ENCODE measurements around the gene GALNT13. TPM values are rescaled to one million over a fixed set of nuclear protein-coding genes. Genes with fewer than 3 reads are reported as not detected.

Gene GALNT13
- total and polyA plus RNA-seq, 2 experiments from 2014 or later, result 1.3 to 3.1 TPM

DNA sequence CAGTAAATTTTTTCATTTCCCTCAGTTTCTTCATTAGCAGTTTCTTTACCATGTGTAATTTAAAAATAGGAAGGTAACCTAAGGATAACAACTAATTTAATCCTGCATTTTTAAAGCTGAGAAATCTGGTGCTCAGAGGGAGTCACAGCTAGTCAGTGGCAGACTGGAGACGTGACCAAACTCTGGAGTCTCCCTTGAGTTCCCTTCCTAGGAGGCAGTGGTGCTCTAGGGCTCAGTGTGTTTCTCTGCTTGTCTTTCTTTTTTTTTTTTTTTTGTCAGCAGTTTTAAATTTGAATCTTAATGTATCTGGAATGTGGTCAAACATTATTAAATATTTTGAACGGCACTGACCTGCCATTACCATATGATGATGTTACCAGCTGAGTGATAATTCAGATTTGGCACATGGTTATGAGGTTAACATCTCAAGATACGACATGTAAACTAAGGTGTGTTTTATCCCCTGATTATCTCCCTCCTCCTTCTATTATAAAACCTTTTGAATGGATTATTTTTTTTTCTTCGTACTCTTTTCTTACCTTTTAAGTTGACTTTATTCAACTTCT lies 226.2 kb downstream of the GALNT13 start:
- no peaks in the 10 kb centered on the region for H3K4me1 ChIP-seq (ENCODE audit: low read depth)
- no peak overlapping the region for H3K4me3 ChIP-seq
- no peaks in the 10 kb centered on the region for H3K9me3 ChIP-seq (ENCODE audit: low read depth)
- H3K36me3 ChIP-seq, result no peaks in the 10 kb centered on the region
- no peaks in the 10 kb centered on the region for H3K27me3 ChIP-seq
- no peak for DNase-seq (ENCODE audit: low read depth in 1 of 2, low spot score in 1 of 2)
- TF ChIP-seq, protein P1, sequence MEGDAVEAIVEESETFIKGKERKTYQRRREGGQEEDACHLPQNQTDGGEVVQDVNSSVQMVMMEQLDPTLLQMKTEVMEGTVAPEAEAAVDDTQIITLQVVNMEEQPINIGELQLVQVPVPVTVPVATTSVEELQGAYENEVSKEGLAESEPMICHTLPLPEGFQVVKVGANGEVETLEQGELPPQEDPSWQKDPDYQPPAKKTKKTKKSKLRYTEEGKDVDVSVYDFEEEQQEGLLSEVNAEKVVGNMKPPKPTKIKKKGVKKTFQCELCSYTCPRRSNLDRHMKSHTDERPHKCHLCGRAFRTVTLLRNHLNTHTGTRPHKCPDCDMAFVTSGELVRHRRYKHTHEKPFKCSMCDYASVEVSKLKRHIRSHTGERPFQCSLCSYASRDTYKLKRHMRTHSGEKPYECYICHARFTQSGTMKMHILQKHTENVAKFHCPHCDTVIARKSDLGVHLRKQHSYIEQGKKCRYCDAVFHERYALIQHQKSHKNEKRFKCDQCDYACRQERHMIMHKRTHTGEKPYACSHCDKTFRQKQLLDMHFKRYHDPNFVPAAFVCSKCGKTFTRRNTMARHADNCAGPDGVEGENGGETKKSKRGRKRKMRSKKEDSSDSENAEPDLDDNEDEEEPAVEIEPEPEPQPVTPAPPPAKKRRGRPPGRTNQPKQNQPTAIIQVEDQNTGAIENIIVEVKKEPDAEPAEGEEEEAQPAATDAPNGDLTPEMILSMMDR (IDR thresholded peaks at IDR 0.05; ENCODE audit: low read depth, low read length), result no peak
- H3K27ac ChIP-seq, result no peak overlapping the region

DNA sequence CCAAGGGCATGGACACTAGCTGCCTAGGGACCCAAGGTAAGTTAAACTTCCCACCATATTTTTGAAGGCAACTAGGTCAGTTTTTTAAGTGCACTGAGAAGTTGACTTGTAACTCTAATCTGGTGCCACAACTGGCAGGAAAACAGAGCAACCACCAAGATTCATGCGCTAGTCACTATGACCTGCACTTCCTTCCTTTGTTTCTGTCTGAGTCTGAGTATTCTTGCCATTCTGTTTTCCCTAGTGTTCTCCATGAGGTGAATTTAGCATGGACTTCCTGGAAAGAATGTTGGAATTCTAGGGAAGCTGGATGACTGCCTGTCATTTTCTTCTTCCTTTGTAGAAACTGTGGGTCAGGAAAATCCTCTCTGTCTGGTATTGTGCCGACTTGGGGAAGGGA lies 249.0 kb downstream of the GALNT13 start:
- H3K9me3 ChIP-seq (ENCODE audit: low read depth), result no peaks in the 10 kb centered on the region
- no peaks in the 10 kb centered on the region for H3K27me3 ChIP-seq
- H3K36me3 ChIP-seq, result no peaks in the 10 kb centered on the region
- no peaks in the 10 kb centered on the region for H3K4me1 ChIP-seq (ENCODE audit: low read depth)
- H3K4me3 ChIP-seq, result no peak overlapping the region
- no peak for DNase-seq (ENCODE audit: low read depth in 1 of 2, low spot score in 1 of 2)
- TF ChIP-seq, protein P1 (IDR thresholded peaks at IDR 0.05; ENCODE audit: low read depth, low read length), result no peak
- no peak overlapping the region for H3K27ac ChIP-seq

DNA sequence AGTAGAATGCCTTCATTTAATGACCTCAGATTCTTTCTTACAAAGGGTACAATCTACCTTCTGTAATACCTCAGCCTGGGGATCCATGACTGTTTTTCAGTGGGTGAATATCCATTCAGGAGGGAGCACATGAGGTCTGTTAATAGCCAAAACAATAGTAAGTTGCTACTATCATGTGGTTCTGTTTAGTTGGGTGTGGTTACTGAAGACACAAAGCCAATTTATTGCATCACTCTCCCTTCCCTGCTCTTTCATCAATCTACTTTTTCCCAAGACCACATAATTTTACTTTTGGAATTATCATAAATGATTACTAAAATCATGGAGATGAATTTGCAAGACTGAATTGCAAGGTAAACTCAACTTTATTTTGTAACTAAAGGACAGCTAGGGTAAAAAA lies 254.2 kb downstream of the GALNT13 start:
- Histone ChIP-seq H3K4me1 (ENCODE audit: low read depth) (no peaks in the 10 kb centered on the region), H3K27ac (no peak overlapping the region), H3K4me3 (no peak overlapping the region), H3K27me3 (no peaks in the 10 kb centered on the region), H3K36me3 (no peaks in the 10 kb centered on the region), H3K9me3 (ENCODE audit: low read depth) (no peaks in the 10 kb centered on the region)
- DNase-seq (ENCODE audit: low read depth in 1 of 2, low spot score in 1 of 2), result no peak
- TF ChIP-seq, protein P1 (IDR thresholded peaks at IDR 0.05; ENCODE audit: low read depth, low read length), result no peak

DNA sequence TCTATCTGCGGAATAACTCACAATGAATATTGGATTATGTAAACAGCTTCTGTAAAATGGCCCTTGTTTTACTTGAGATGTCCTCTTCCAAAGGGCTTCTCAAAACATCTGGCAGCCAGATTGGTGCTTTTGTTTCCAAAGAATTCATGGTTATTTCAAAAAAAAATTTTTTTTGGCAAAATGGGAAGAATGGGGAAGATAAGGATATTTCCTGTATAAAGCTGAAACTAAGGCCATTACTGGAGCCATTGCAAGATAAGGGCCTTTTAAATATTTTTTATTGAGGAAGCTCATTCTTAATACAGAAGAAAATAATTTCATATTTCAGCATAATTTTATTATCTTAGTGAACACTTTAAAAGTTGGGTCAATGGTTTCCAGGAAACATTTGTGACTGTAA lies 259.1 kb downstream of the GALNT13 start:
- Histone ChIP-seq H3K9me3 (ENCODE audit: low read depth) (no peaks in the 10 kb centered on the region), H3K27ac (no peak overlapping the region)
- TF ChIP-seq, protein P1 (IDR thresholded peaks at IDR 0.05; ENCODE audit: low read depth, low read length), result no peak

DNA sequence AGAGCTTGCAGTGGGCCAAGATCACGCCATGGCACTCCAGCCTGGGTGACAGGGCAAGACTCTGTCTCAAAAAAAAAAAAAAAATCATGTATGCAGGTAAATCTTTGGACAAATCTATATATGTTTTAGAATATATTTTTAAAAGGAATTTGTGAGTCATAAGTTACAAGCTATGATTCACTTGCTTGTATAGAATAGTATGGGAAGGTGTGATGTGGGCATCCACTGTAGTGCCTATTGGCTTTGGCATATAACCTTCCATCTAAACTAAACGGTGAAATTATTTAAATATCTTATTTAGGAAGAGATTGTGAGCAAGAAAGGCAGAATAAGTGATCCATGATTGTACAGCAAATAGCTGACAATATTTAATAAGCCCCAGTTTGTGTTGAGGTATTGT lies 261.1 kb downstream of the GALNT13 start:
- H3K9me3 ChIP-seq (ENCODE audit: low read depth), result no peaks in the 10 kb centered on the region
- H3K27ac ChIP-seq, result no peak overlapping the region
- H3K4me3 ChIP-seq, result no peak overlapping the region
- peaks cover 12% of the 10 kb centered on the region for H3K4me1 ChIP-seq (ENCODE audit: low read depth)
- no peaks in the 10 kb centered on the region for H3K27me3 ChIP-seq
- TF ChIP-seq, protein P1 (IDR thresholded peaks at IDR 0.05; ENCODE audit: low read depth, low read length), result no peak
- no peaks in the 10 kb centered on the region for H3K36me3 ChIP-seq
- no peak for DNase-seq (ENCODE audit: low read depth in 1 of 2, low spot score in 1 of 2)

More for the DNA sequence above, 259.1 kb downstream of the GALNT13 start:
- H3K4me3 ChIP-seq, result no peak overlapping the region
- no peaks in the 10 kb centered on the region for H3K4me1 ChIP-seq (ENCODE audit: low read depth)
- no peaks in the 10 kb centered on the region for H3K27me3 ChIP-seq
- peak in 1 of 2 donors; percentile 2 for DNase-seq (ENCODE audit: low read depth in 1 of 2, low spot score in 1 of 2)
- H3K36me3 ChIP-seq, result no peaks in the 10 kb centered on the region

All from cardiac muscle cell (in vitro differentiated cells and primary cell).